Transverse colon (tissue), 4 donors: ENCODE measurements around the gene SYTL5. TPM values are rescaled to one million over a fixed set of nuclear protein-coding genes. Genes with fewer than 3 reads are reported as not detected.

ENCODE experiments used
- DNase-seq: peaks from one replicate; pipeline ENCODE4 v3.0.0-alpha.2; 2019
- H3K27ac ChIP-seq, 4 donors: fragments of 200-600 bp; sonication (generic); 2 replicates each; pipeline ENCODE4 v1.5.1; 2016 to 2018; ENCODE audit warnings: inconsistent platforms in 4 of 4
- H3K27me3 ChIP-seq: fragments of 200-600 bp; sonication (generic); 2 replicates; pipeline ENCODE4 v1.5.1; 2017; ENCODE audit warnings: inconsistent platforms
- H3K36me3 ChIP-seq, 4 donors: fragments of 200-600 bp; sonication (generic); 2 replicates each; pipeline ENCODE4 v1.5.1; 2017 to 2019; ENCODE audit warnings: inconsistent platforms in 4 of 4
- H3K4me1 ChIP-seq, 4 donors: fragments of 200-600 bp; sonication (generic); 2 replicates each; pipeline ENCODE4 v1.5.1; 2017 to 2020; ENCODE audit warnings: inconsistent platforms in 4 of 4
- H3K4me3 ChIP-seq, 4 donors: fragments of 200-600 bp; sonication (generic); 1 replicate in 1 of 4; 2 replicates in 3 of 4; pipeline versions ENCODE4 v1.5.1 to v1.6.1; 2017 to 2019; ENCODE audit warnings: inconsistent platforms in 4 of 4
- H3K9me3 ChIP-seq, 2 donors: fragments of 200-600 bp; sonication (generic); 2 replicates each; pipeline ENCODE4 v1.5.1; 2017 to 2019; ENCODE audit warnings: inconsistent platforms in 2 of 2
- EP300 ChIP-seq: sonication (generic); formaldehyde crosslinking; IDR thresholded peaks from one replicate; pipeline ENCODE4 v1.6.1; 2017; ENCODE audit warnings: antibody characterized with exemption, low read depth
- POLR2A ChIP-seq: fragments of 450-650 bp; IDR thresholded peaks from one replicate; pipeline ENCODE4 v1.6.1; 2016; ENCODE audit warnings: antibody characterized with exemption, mild to moderate bottlenecking, moderate library complexity
- POLR2AphosphoS5 ChIP-seq, 3 donors: sonication (generic); formaldehyde crosslinking; IDR thresholded peaks; one replicate each; pipeline ENCODE4 v1.6.1; 2016; ENCODE audit warnings: antibody characterized with exemption in 3 of 3
- WGBS, 2 donors: methylation state at CpG; one replicate each; pipeline ENCODE4 v1.1.5; 2018; ENCODE audit warnings: low coverage in 1 of 2; 5-methylcytosine and 5-hydroxymethylcytosine counted together
- in situ Hi-C, 4 donors: fragments of 200-750 bp; cut with MboI; loops; one replicate each; pipeline versions ENCODE4 v1.15.0 to v1.15.1; 2017; ENCODE audit warnings: low sequenced_read_pairs in 3 of 4, low pct_ligation_motif_present in 1 of 4, low pct_unique_long_range_greater_than_20kb in 1 of 4
- intact Hi-C: fragments of 100-400 bp; cut with DNase I; formaldehyde crosslinking; loops from one replicate; pipeline ENCODE4 v1.15.1; 2023; ENCODE audit warnings: low total_unique reads
- total RNA-seq, 4 donors: library from RNA; depleted of rRNA; stranded (reverse); fragments of >200 nt; gene quantifications; one replicate each; pipeline ENCODE4 v1.1.0, GENCODE V29; 2016
- TF ChIP-seq, protein P1 (sequence below), 5 experiments: fragments of 200-600 bp in 3 of 5; fragments of 450-650 bp in 2 of 5; sonication (generic) in 3 of 5; IDR thresholded peaks; 1 replicate in 2 of 5; 2 replicates in 3 of 5; pipeline ENCODE4 v1.5.1; 2016 to 2017; ENCODE audit warnings: antibody characterized with exemption in 5 of 5, inconsistent platforms in 3 of 5, mild to moderate bottlenecking in 2 of 5, moderate library complexity in 1 of 5

The SYTL5 gene
- total RNA-seq, 4 donors from 2014 or later, result 0.60 to 8.1 (median 5.5) TPM

DNA sequence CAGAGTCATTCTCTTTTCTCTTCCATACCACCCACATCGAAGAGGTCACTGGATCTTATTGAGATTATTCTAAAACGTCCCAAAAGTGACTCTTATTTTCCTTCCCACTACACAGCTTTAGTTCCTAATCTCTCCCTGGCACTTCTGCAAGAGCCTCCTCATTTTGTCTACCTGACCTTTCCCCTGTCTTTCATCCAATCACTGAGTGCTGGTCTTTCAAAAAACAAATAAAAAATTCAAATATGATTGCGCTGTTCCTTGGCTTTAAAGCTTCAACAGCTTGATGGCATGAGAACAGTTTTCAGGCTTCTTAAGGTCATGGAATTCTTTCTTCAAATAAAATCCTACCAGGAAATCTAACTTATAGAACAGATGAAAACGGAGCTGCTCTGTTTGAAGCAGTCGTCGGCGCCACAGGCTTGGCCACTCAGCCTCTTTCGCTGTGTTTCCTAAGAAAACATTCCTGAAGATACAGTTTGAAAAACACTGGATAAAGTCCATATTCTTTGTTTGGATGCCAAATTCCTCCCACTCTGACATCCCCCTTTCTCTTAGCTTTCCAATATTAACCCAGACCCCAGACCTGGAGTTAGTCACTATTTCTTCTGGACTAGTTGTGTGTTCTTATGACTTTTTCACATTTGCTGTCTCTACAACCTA is 12.5 kb downstream of the SYTL5 start:
- H3K36me3 ChIP-seq, result no peaks in the 10 kb centered on the region
- in situ Hi-C loops, result no loop called here
- no peak overlapping the region for H3K27ac ChIP-seq
- DNase-seq, result no peak
- no peaks in the 10 kb centered on the region for H3K4me1 ChIP-seq
- H3K27me3 ChIP-seq, result no peaks in the 10 kb centered on the region
- intact Hi-C loops, result no loop called here
- TF ChIP-seq POLR2AphosphoS5 (IDR thresholded peaks at IDR 0.05), result no peak
- TF ChIP-seq, protein P1, sequence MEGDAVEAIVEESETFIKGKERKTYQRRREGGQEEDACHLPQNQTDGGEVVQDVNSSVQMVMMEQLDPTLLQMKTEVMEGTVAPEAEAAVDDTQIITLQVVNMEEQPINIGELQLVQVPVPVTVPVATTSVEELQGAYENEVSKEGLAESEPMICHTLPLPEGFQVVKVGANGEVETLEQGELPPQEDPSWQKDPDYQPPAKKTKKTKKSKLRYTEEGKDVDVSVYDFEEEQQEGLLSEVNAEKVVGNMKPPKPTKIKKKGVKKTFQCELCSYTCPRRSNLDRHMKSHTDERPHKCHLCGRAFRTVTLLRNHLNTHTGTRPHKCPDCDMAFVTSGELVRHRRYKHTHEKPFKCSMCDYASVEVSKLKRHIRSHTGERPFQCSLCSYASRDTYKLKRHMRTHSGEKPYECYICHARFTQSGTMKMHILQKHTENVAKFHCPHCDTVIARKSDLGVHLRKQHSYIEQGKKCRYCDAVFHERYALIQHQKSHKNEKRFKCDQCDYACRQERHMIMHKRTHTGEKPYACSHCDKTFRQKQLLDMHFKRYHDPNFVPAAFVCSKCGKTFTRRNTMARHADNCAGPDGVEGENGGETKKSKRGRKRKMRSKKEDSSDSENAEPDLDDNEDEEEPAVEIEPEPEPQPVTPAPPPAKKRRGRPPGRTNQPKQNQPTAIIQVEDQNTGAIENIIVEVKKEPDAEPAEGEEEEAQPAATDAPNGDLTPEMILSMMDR (IDR thresholded peaks at IDR 0.05), result no peak
- no peak for TF ChIP-seq POLR2A
- TF ChIP-seq EP300, result no peak
- no peaks in the 10 kb centered on the region for H3K9me3 ChIP-seq
- WGBS, 2 donors, result 64% methylated on average over 8 of the region's 8 CpGs; no CpG with 5 or more reads in 1 of the 2 donors
- no peak overlapping the region for H3K4me3 ChIP-seq

DNA sequence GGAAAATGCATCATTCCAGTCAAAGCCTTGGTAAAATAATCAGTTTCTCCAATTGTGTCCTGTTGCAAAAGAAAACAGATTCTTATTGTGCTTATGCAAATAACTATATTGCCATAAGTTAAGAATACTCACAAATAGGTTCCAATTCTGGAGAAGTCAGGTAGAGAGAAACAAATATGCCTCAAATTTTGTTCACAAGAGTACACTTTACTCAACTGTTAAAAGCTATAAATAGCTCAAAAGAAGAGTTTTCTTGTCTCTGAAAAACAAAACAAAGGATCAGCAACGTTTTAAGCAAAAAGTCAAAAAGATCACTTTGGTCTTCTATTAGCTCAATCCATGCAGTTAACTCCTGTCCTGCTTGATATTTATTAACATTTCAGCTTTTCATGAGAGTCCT is 21.9 kb downstream of the SYTL5 start:
- H3K4me3 ChIP-seq, result no peak overlapping the region
- no peaks in the 10 kb centered on the region for H3K4me1 ChIP-seq
- H3K36me3 ChIP-seq, result no peaks in the 10 kb centered on the region
- in situ Hi-C loops (no loop called here), intact Hi-C loops (no loop called here)
- H3K27me3 ChIP-seq, result no peaks in the 10 kb centered on the region
- H3K9me3 ChIP-seq, result no peaks in the 10 kb centered on the region
- TF ChIP-seq POLR2AphosphoS5 (IDR thresholded peaks at IDR 0.05) (no peak), EP300 (no peak), POLR2A (no peak)
- TF ChIP-seq, protein P1 (IDR thresholded peaks at IDR 0.05), result no peak
- 35 to 43% methylated on average over 1 of the region's 1 CpG for WGBS, 2 donors
- DNase-seq, result no peak
- H3K27ac ChIP-seq, result no peak overlapping the region

DNA sequence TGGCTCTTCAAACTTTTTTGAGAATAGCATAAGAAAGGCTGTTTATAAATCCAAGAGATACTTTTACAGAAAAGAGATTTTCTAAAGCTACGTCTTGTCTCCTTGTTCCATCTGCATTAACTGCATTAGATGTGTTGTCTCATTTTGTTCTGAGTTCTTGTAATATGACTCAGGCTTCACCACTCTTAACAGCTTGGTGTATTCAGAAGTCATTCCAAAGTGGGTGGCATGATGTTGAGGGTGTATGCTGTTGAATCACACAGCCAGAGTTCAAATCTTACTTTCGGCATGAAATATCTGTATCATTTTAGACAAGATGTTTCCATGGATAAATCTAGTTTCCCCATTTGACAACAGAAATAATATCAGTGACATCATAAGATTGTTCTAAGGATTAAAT is 30.1 kb downstream of the SYTL5 start:
- in situ Hi-C loops, result no loop called here
- Histone ChIP-seq H3K9me3 (no peaks in the 10 kb centered on the region), H3K27me3 (no peaks in the 10 kb centered on the region), H3K4me3 (no peak overlapping the region), H3K27ac (no peak overlapping the region), H3K36me3 (no peaks in the 10 kb centered on the region), H3K4me1 (no peaks in the 10 kb centered on the region)
- WGBS, 2 donors, result 94% methylated on average over 2 of the region's 2 CpGs; no CpG with 5 or more reads in 1 of the 2 donors
- intact Hi-C loops, result no loop called here
- TF ChIP-seq POLR2AphosphoS5 (IDR thresholded peaks at IDR 0.05) (no peak), EP300 (no peak), POLR2A (no peak)
- TF ChIP-seq, protein P1 (IDR thresholded peaks at IDR 0.05), result no peak
- no peak for DNase-seq

DNA sequence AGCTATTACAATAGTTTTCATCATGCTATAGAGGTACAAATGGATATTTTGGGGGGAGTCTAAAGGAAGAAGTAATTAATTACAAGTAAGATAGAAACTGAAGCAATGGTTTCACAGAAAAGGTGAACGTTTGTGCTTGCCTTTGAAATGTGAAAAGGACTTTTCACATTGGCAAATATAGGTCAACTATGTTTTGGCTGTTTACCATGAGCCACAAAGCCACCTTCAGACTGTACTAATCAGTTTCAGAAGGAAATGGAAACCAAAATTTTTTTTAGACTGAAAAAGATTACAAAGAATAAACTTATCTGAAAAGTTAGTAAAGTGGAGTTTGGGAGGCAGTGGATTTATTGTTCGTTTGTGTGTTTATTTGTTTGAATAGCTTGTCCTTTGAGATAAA is 32.1 kb downstream of the SYTL5 start:
- Histone ChIP-seq H3K4me1 (no peaks in the 10 kb centered on the region), H3K4me3 (no peak overlapping the region), H3K27me3 (no peaks in the 10 kb centered on the region), H3K36me3 (no peaks in the 10 kb centered on the region), H3K9me3 (no peaks in the 10 kb centered on the region), H3K27ac (no peak overlapping the region)
- DNase-seq, result no peak
- in situ Hi-C loops (no loop called here), intact Hi-C loops (no loop called here)
- TF ChIP-seq, protein P1 (IDR thresholded peaks at IDR 0.05), result no peak
- TF ChIP-seq EP300 (no peak), POLR2A (no peak), POLR2AphosphoS5 (IDR thresholded peaks at IDR 0.05) (no peak)
- WGBS, 2 donors, result 44 to 50% methylated on average over 2 of the region's 2 CpGs
